A549 treated with dexamethasone at 1 μM for 4 hours (cell line): ENCODE data around the gene ABCD3. TPM values are rescaled to one million over a fixed set of nuclear protein-coding genes. Genes with fewer than 3 reads are reported as not detected.

ENCODE experiments used
- total RNA-seq: library from RNA; stranded (reverse); fragments of 200-300 nt; extraction: Qiagen RNA extraction; gene quantifications from 5 replicates; pipeline ENCODE4 v1.2.3, GENCODE V29; 2022

Gene ABCD3
- total RNA-seq: 21.4 to 30.7 TPM (median 26.1 TPM) in 5 replicates

DNA sequence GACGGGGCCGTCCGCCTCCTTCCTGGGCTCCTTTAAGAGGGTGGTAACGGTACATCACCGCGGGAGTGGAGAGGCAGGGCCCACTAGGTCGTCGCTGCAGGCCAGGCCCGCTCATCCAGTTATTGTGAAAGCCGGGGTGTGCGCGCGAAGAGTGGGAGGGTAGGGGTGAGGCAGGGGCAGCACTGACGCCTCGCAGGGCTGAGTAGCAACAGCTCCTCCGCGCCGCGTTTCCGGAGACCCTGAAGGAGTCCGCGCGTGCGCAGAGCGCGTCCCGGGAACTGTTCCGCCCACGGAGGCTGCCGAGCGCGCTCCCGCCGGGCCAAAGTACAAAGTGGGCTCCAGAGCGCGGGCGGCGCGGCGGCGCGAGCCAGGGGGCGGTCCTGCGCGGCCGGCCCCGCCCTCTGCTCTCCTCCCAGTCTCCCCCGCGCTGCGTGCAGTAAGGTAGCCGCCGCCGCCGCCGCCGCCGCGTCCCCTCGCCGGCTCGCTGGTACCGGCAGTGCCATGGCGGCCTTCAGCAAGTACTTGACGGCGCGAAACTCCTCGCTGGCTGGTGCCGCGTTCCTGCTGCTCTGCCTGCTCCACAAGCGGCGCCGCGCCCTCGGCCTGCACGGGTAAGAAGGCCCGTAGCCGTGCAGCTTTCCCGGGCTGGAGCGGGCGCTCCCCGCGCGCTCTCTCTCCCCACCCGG is at the start of gene ABCD3:
Gene ABCD3, plus strand, starts transcription at position 412 of the 686 bp plus-strand sequence. Its CDS starts 90 bp downstream, at position 502.

DNA sequence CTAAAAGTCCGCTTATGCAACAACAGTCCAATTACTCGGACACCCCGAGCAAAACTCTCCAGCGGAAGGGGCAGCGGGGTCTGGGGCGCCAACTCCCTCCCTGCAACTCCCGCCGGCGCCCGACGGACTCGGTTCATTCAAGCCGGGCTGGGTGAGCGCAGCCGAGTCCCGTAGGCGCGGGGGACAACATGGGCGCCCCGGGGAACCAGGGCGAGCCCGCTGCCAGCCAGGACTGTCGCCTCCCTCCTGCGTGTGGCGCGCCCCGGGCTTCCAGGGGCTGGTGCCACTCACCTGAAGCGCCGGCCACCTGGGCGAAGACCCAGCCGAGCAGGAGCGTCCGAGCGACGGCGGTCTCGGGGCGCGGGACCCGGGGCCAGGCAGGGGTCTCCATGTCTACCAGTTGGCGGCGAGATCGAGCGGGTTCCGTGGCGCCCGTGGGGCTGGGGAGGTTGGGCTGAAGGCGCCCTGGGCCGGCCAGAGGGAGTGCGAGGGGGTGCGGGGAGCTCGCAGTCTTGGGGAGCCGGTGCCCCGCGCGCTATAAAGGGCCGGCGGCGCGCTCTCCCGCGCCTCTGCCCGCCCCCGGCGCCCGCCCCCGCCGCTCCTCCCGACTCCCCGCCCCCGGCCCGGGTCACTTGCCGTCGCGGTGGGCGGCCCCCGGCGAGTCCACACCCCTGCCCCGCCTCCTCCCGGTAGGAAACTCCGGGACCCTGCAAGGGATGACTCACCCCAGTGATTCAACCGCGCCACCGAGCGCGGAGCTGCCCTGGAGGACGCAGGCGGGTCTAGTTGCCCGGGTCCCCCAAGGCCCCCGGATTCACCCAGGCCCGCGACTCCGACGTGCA is 123.3 kb downstream of the ABCD3 start, which contains the start of gene F3:
Gene F3, minus strand, starts transcription at position 514 of the 842 bp plus-strand sequence. Its CDS starts 123 bp downstream, at position 391.

Other genes starting within 250 kb of the ABCD3 start
- gene ARHGAP29, start 180.8 kb upstream of the ABCD3 start, total RNA-seq: 13.2 to 15.9 TPM (median 13.6 TPM) in 5 replicates
- 11.3 to 16.8 TPM (median 14.1 TPM) in 5 replicates for gene F3, start 123.4 kb downstream of the ABCD3 start, total RNA-seq